HG02884 (cell line): Measurements from ENCODE around the gene NUP214.
"Not testable (repeated sequence)": the region's sequence is repeated elsewhere in the genome, so short reads cannot be mapped to it uniquely, and the experiment has no call there.

Experiments used
- ATAC-seq: cut with Tn5 transposase; IDR thresholded peaks from one replicate; pipeline ENCODE4 v1.9.1; 2021; ENCODE audit warnings: mild to moderate bottlenecking, moderate library complexity; ENCODE audit not compliant: unreplicated experiment

Gene NUP214

GRCh38 chr9:131257266-131258025 is 132.1 kb downstream of the NUP214 start:
- ATAC-seq: no peak

DNA sequence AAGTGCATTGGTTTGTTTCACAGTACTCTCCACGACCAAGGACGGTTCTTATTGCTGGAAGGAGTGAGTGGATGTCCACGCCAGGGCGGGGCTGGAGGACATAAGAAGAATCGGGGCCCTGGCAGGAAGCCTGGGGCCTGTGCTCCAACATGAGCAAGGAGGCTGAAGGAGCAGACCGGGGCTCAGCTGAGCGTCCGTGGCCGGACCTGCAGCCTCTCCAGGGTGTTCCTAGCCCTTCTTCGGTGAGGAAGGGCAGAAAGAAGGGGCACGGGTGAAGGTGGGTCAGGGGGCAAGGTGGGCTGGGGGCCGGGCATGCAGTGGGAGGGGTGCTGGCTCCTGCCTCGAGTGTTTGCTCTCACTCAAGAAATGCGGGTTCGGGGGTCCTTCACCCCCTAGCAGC is 132.8 kb downstream of the NUP214 start:
- no peak for ATAC-seq

DNA sequence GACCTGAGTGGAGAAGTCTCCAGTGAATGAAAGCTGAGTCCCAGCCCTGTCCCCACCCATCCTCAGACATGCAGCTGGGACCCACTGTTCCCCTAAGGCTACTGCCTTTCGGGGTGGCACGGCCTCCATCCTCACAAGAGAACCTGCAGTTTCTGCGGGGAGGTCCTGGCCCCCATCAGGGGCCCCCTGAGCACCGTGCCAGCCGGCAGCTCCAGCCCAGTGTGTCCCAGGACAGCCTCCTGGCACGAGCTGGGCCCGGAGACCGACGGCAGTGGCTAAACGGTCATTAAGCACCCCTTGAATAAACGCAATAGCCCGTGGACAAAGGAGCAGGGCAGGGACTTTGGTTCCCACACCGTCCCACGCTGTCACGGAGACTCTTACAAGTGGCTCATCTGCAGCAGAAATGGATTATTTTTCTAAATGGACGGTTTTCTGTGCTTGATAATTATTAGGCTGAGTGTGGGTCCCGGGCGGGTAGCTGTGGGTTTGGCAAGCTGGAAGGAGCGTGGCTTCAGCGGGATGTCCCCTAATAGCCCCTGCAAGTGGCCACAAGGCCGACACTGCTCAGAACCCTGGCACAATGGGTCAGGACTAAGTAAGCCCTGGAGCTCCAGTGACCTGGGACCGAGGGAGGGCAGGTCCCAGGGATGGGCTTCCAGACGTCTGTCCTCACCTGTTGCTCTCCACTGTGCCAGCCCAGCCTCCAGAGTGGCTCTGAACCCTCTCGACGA is 133.5 kb downstream of the NUP214 start:
- ATAC-seq: no peak

GRCh38 chr9:131259432-131259898 is 134.1 kb downstream of the NUP214 start:
- no peak for ATAC-seq

- no peak for ATAC-seq
Measured at GRCh38 chr9:131259916-131260597, 134.7 kb downstream of the NUP214 start.

- no peak for ATAC-seq
Measured at GRCh38 chr9:131260751-131261452, 135.5 kb downstream of the NUP214 start.

DNA sequence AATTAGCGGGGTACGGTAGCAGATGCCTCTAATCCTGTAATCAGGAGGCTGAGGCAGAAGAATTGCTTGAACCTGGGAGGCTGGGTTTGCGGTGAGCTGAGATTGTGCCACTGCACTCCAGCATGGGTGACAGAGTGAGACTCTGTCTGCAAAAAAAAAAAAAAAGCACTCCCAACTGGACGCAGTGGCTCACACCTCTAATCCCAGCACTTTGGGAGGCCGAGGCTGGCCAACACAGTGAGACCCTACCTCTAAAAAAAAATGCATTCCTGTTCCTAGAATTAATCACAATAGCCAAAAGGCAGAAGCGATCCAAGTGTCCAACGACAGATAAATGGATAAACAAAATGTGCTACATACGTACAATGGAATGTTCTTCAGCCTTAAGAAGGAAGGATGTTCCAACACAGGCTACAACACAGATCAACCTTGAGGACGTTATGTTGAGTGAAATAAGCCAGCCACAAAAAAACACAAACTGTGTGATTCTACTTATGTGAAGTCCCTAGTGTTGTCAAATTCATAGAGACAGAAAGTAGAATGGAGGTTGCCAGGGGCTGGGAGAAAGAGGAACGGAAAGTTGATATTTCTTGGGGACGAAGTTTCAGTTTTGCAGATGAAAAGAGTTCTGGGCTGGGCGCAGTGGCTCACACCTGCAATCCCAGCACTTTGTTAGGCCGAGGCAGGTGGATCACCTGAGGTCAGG is 137.1 kb downstream of the NUP214 start:
- peak; percentile 63 for ATAC-seq

DNA sequence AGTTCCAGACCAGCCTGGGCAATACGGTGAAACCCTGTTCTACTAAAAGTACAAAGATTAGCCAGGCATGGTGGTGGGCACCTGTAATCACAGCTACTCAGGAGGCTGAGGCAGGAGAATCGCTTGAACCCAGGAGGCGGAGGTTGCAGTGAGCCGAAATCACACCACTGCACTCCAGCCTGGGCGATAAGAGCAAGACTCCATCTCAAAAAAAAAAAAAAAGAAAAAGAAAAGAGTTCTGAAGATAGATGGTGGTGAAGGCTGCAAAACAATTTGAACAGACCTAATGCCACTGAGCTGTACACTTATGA is 137.6 kb downstream of the NUP214 start:
- ATAC-seq: not testable (repeated sequence)

- ATAC-seq: no peak
Measured at GRCh38 chr9:131263701-131264100, 138.3 kb downstream of the NUP214 start.

GRCh38 chr9:131264231-131264630 is 138.8 kb downstream of the NUP214 start:
- no peak for ATAC-seq

DNA sequence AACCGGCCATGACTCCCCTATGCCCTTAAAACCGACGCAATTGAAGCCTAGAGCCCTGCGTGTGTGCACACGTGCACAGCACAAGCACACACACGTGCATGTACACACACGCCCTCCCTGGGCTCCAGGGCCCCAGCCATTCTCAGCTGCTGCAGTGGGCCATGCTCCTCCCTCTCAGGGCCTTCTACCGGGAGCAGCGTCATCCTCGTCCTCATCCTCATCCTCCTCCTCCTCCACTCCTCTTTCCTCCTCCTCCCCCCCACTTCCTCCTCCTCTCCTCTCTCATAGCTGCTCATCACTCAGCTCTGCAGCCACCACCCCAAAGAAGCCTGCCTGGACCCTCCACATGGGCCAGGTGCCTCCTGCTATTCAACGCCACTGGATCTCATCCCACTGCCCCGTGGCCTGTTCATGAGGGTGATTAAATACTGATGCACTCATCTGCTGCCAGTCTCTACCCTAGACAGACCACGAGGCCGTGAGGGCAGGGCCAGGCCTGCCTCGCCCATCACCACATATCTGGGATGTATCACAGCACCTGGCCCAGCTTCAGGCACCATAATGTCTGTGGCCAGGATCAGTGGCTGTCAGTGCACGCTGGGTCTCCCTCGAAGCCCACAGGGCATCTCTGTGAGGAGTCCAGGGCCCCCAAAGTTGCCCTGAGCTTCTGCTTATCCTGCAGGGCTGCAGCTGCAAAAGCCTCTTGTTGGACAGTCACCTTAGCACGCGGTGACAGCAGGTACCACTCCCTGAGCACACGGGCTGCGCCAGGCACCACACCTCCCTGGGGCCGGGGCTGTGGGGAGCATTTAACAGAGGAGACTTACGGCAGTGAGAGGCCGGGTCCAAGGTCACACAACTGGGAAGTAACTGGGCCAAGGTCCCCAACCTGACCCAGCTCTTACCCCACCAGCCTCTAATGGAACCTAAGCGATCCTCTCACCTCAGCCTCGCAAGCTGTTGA is 141.2 kb downstream of the NUP214 start:
- ATAC-seq: no peak

GRCh38 chr9:131270171-131271015 is 145.0 kb downstream of the NUP214 start:
- ATAC-seq: no peak

GRCh38 chr9:131271016-131271273 is 145.6 kb downstream of the NUP214 start:
- ATAC-seq: not testable (repeated sequence)

DNA sequence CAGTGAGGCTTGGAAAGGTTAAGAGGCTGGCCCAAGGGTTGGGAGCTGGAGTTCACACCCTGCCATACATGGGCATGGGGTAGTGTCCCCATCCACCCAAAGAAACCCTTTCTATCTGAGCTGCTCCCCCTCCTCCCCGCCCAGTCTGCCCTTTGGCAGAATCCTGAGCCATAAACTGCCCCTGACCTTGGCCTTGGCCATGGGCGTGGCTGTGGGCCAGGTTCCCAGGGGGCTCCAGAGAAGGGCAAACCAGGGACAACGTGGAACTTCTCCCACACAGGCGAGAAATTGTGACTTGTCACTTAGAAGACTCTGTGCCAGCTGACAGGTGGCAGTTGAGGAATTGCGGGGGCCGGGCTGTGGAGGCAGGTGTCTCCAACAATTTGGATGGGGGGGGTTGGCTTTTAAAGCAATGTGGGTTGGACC is 146.1 kb downstream of the NUP214 start:
- no peak for ATAC-seq

DNA sequence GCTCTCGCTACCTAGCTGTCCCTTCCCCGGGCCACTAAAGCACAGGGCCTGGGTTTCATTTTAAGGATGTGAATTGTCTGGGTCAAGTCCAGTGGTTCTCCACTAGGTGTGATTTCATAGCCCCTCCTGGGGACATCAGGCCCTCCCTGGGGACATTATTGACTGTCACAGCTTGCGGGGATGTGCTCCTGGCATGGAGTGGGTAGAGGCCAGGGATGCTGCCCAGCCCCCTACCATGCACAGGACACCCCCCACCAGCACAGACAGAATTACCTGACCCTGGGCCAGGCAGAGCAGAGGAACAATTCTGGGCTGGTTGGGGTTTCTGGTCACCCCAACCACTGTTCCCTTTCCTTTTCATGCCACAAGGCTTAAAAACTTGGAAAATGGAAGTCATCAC is 146.8 kb downstream of the NUP214 start:
- no peak for ATAC-seq

DNA sequence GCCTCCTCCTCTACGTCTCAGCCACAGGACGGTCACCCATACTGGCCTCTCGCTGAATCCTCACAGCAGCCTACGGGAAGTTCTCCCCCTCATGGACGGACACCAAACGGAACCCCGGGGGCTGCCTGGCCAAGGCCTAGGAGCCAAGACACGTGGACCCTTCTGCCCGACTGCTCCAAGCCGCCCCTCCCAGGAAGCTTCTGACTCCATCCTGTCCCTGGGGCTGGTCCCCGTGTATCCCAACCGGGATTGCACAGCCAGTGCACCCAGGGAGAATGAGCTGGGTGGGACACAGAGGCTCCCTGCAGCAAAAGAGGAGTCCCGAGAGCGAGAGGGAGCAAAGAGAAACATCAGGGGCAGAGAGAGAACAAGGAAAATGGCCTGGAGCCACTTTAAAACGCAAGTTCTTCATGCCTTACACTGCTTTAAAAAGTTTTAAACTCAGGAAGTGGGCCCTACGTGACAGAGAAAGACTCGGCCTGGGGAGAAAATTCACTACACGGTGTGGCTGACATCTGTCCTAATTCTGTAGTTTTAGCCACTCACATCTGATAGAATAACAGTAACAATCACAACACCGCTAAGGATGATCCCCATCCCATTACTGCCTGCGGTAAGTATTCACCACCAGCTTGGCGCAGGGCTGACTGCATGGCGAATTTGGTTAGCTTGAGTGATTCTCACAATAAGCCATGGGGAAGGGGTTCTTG is 147.9 kb downstream of the NUP214 start:
- ATAC-seq: no peak

- ATAC-seq: no peak
Measured at GRCh38 chr9:131273856-131274673, 148.7 kb downstream of the NUP214 start.
